Activated T-helper 2 cell treated with anti-CD3 and anti-CD28 coated beads, Interferon-gamma antibody, Interleukin-2, Interleukin-4, amounts not matched to agents 10 μg/mL and 5 μg/mL and 100 μg/mL, durations not matched to agents 14 hours and 24 hours and 36 hours (primary cell): ENCODE results near the gene CD101. TPM values are rescaled to one million over a fixed set of nuclear protein-coding genes. Genes with fewer than 3 reads are reported as not detected.

Source experiments
- DNase-seq: peaks from one replicate; pipeline ENCODE4 v3.0.0; 2021; ENCODE audit warnings: low spot score
- H3K27ac Mint-ChIP-seq: one replicate; pipeline ENCODE4 v1.8.0; 2021; ENCODE audit warnings: mixed read lengths
- H3K27me3 Mint-ChIP-seq: one replicate; pipeline ENCODE4 v1.8.0; 2021; ENCODE audit warnings: low read depth, mixed read lengths
- H3K36me3 Mint-ChIP-seq: one replicate; pipeline ENCODE4 v1.8.0; 2021; ENCODE audit warnings: low read depth, mixed read lengths
- H3K4me1 Mint-ChIP-seq: one replicate; pipeline ENCODE4 v1.8.0; 2021; ENCODE audit warnings: low read depth, mixed read lengths
- H3K4me3 Mint-ChIP-seq: one replicate; pipeline ENCODE4 v1.8.0; 2021; ENCODE audit warnings: low read depth, mild to moderate bottlenecking, moderate library complexity, mixed read lengths
- H3K9me3 Mint-ChIP-seq: one replicate; pipeline ENCODE4 v1.8.0; 2021; ENCODE audit warnings: mixed read lengths
- intact Hi-C: fragments of 100-400 bp; cut with micrococcal nuclease; formaldehyde crosslinking; loops from one replicate; pipeline ENCODE4 v1.15.1; 2023
- total RNA-seq: library from RNA; stranded (reverse); gene quantifications from 2 replicates; pipeline ENCODE4 v1.2.3, GENCODE V29; 2022

CD101 gene
- total RNA-seq, 1 donor from 2014 or later: 0.18 TPM

DNA sequence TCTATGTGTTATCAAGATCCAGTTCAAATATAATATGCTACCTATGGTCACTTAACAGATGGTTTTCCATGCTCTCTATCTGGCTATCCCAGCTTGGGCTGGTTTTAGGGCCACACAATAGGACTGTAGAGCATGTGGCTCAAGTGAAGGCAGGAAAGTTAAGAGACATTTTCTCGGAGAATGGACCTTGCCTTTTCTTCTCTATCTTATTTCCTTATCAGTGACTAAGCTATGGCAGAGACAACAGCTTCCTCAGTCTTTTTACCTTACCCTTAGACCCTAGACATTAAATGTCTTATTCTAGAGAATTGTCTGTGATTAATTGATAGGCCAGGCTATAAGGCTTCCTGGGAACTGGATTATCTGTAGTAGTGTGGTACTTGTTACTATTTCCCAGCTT lies 28.1 kb downstream of the CD101 start:
- DNase-seq: no peak
- no peak overlapping the region for H3K27ac Mint-ChIP-seq

DNA sequence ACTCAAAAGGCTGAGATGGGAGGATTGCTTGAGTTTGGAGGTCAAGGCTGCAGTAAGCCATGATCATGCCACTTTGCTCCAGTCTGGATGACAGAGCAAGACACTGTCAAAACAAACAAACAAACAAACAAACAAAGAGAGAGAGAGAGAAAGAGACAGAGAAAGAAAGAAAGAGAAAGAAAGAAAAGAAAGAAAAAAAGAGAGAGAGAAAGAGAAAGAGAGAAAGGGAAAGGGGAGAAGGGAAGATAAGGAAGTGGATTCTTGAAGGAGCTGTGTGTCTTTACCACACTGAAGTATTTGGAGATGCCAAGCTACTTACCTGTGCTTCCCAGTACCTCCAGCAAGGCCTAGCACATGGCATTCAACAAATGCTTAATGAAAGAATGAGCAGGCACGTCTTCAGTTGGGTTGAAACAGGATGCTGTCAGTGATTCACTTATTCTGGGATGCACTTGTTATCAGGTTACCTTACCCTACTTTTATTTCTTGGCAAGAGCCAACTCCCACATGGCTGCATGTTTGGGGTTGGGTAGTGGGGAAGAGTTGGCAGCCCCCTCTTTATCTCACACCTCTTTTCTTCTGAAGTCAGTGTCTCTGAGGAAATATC lies 28.8 kb downstream of the CD101 start:
- Mint-ChIP-seq H3K9me3 (no peaks in the 10 kb centered on the region), H3K27ac (no peak overlapping the region), H3K27me3 (no peaks in the 10 kb centered on the region), H3K4me3 (no peak overlapping the region), H3K36me3 (peaks cover 3% of the 10 kb centered on the region), H3K4me1 (peaks cover 5% of the 10 kb centered on the region)
- intact Hi-C loops: no loop called here
- DNase-seq: no peak

More for the DNA sequence above, 28.1 kb downstream of the CD101 start:
- Mint-ChIP-seq H3K4me1 (peaks cover 5% of the 10 kb centered on the region), H3K27me3 (no peaks in the 10 kb centered on the region), H3K4me3 (no peak overlapping the region), H3K9me3 (no peaks in the 10 kb centered on the region), H3K36me3 (peaks cover 3% of the 10 kb centered on the region)
- intact Hi-C loops: no loop called here

DNA sequence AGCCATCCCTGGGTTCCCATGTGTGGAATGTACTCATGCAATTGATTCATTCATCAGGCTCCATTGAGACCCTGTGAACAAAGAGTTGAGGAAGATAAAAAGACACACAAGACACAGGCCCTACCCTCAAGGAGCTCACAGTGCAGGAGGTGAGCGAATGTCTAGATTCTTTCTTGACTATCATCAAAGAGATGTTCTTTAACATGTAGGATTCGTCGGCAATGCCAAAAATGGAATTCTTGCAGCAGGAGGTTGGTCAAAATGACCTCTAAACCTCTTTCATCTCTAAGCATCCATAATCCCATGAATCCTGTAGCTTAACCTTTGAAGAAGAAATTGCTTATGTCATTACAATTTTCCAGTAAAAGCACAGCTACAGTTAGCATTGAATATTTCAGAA lies 30.7 kb downstream of the CD101 start:
- Mint-ChIP-seq H3K27me3 (no peaks in the 10 kb centered on the region), H3K4me3 (no peak overlapping the region), H3K4me1 (peaks cover 5% of the 10 kb centered on the region), H3K27ac (no peak overlapping the region), H3K36me3 (peaks cover 3% of the 10 kb centered on the region), H3K9me3 (no peaks in the 10 kb centered on the region)
- intact Hi-C loops: no loop called here
- no peak for DNase-seq

DNA sequence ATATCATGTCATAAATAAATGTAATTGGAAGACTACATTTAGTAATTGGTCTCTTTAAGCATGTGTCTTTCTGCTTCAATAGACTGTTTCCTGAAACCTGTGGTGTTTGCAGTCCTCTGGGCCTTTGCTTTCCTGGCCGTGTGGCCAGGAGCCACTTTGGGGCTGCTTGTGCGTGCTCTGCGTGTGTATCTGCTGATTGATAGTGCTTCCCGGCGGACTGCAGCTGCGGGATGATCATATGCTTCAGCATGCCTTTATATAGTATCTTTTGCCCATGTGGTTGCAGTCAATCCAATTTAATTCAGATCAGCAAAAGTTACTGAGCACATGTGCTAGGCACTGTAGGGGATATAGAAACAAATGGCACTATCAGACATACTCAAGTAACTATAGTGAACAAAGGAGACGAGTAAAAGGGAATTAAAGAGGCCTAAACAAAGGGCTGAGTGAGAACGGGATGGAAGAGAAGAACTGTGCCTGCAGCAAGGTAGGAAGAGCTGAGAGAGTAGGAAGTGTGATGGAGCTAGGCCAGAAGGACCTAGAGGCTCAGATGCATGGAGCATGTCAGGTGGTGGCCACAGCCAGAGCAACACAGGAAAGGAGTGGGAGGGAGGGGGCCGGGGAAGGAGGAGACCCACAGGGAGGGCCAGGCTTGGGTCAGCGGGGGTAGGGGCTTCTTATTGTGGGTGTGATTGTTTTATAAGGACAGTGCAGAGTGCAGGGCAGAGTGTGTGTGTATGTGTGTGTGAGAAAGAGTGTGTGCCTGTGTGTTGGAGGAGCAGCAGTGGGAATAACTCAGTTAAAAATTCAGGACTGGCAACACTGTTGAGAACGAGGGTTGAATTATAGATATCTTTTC lies 31.4 kb downstream of the CD101 start:
- intact Hi-C loops: no loop called here
- H3K4me1 Mint-ChIP-seq: peaks cover 5% of the 10 kb centered on the region
- no peak overlapping the region for H3K27ac Mint-ChIP-seq
- H3K27me3 Mint-ChIP-seq: no peaks in the 10 kb centered on the region
- no peak overlapping the region for H3K4me3 Mint-ChIP-seq
- no peak for DNase-seq
- peaks cover 3% of the 10 kb centered on the region for H3K36me3 Mint-ChIP-seq
- no peaks in the 10 kb centered on the region for H3K9me3 Mint-ChIP-seq

DNA sequence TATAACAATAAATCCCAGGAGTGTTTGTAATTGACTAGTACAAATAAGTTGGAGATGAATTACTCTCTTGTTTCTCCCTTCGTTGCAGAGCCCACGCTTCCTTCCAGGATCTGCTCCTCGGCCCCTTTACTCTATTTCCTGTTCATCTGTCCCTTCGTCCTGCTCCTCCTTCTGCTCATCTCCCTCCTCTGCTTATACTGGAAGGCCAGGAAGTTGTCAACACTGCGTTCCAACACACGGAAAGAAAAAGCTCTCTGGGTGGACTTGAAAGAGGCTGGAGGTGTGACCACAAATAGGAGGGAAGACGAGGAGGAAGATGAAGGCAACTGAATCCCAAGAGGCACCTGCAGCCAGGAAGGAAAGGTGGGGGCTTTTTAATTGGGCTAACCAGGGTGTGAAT lies 32.2 kb downstream of the CD101 start:
- H3K27me3 Mint-ChIP-seq: no peaks in the 10 kb centered on the region
- peaks cover 6% of the 10 kb centered on the region for H3K4me1 Mint-ChIP-seq
- no peaks in the 10 kb centered on the region for H3K9me3 Mint-ChIP-seq
- DNase-seq: no peak
- peaks cover 3% of the 10 kb centered on the region for H3K36me3 Mint-ChIP-seq
- H3K27ac Mint-ChIP-seq: no peak overlapping the region
- intact Hi-C loops: no loop called here
- H3K4me3 Mint-ChIP-seq: no peak overlapping the region

DNA sequence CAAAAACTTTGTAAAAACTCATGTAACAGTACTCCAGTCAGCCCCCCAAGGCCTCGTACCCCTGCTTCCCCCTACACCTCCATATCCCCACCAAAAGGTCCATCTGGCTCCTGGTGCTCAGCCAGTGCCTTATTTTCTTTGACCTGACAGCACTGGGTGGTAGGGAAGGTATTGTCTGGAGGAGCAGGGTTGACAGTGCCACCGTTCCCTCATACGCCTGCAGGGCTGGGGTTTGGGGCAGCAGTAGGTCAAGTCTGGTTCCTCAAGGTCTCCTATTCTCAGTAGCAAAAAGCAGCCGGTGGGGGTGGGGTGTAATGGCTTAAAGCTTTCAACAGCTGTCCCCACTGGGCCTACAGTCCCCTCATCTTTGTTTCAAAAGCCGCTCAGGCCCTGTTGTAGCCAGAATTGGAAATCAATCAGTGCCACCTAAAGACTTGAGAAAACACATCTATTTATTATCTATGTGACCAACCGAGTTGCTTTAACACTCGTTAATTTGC lies 33.3 kb downstream of the CD101 start:
- peaks cover 3% of the 10 kb centered on the region for H3K36me3 Mint-ChIP-seq
- no peaks in the 10 kb centered on the region for H3K27me3 Mint-ChIP-seq
- peaks cover 4% of the 10 kb centered on the region for H3K4me1 Mint-ChIP-seq
- H3K9me3 Mint-ChIP-seq: no peaks in the 10 kb centered on the region
- no peak for DNase-seq
- H3K4me3 Mint-ChIP-seq: no peak overlapping the region
- H3K27ac Mint-ChIP-seq: no peak overlapping the region
- intact Hi-C loops: no loop called here

DNA sequence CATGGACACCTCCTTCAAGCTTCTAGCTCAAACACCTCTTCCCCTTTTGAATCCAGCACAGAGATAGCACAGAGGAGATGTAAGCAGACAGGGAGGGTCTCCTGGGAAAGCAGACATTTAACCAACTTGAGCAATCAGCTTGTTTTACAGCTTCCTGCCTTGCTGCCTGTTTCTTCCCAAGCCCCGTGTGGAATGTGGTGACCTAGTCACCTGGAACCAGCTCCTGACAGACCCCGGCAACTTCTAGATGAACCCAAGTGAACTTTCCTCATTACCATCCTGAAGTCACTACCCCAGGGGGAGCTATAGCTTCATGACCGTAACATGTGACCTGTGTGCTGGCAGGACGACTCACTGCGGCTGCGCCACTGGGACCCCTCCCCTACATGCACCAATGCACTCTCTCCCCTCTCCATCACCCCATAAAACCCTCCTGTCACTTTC lies 34.5 kb downstream of the CD101 start:
- H3K36me3 Mint-ChIP-seq: peaks cover 3% of the 10 kb centered on the region
- H3K4me1 Mint-ChIP-seq: peaks cover 1% of the 10 kb centered on the region
- no peak overlapping the region for H3K27ac Mint-ChIP-seq
- H3K9me3 Mint-ChIP-seq: no peaks in the 10 kb centered on the region
- intact Hi-C loops: no loop called here
- no peaks in the 10 kb centered on the region for H3K27me3 Mint-ChIP-seq
- no peak overlapping the region for H3K4me3 Mint-ChIP-seq
- DNase-seq: no peak

DNA sequence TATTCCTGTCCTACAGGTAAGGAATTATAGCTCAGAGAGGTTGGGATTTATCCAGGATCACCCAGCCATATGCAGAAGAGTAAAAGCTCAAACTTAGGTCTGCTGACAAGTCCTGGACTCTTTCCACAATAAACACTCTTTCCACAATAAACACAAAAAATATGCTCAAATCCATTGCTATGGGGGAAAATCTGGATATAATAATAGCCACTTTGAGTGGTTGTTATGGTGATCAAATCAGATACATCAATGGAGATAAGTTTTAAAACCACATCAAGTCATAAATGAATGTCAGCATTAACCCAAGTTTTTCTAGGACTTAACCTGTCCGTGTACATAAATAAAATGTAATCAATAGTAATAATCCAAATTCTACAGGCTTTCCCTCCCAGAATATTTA lies 36.2 kb downstream of the CD101 start:
- intact Hi-C loops: no loop called here
- no peaks in the 10 kb centered on the region for H3K27me3 Mint-ChIP-seq
- peaks cover 3% of the 10 kb centered on the region for H3K9me3 Mint-ChIP-seq
- H3K4me3 Mint-ChIP-seq: no peak overlapping the region
- no peak overlapping the region for H3K27ac Mint-ChIP-seq
- peaks cover 1% of the 10 kb centered on the region for H3K4me1 Mint-ChIP-seq
- peaks cover 4% of the 10 kb centered on the region for H3K36me3 Mint-ChIP-seq
- no peak for DNase-seq

DNA sequence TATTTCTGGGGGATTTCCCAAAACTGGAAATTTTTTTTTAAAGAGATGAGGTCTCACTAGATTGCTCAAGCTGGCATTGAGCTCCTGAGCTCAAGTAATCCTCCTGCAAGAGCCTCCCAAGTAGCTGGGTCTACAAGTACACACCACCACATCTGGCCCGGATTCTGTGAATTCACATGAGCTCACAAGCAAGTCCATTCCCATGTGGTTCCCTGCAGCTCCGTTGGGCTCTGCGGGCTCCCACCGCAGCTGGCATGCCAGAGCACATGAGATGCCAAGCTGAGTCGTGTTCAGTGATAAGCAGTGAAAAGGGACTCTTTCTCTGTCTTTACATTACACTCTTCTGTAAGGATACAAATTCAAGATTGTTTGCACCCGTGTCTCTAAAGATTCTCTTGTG lies 36.7 kb downstream of the CD101 start:
- H3K27ac Mint-ChIP-seq: no peak overlapping the region
- intact Hi-C loops: no loop called here
- H3K4me1 Mint-ChIP-seq: peaks cover 1% of the 10 kb centered on the region
- H3K27me3 Mint-ChIP-seq: no peaks in the 10 kb centered on the region
- no peak overlapping the region for H3K4me3 Mint-ChIP-seq
- no peak for DNase-seq
- H3K36me3 Mint-ChIP-seq: peaks cover 8% of the 10 kb centered on the region
- peaks cover 7% of the 10 kb centered on the region for H3K9me3 Mint-ChIP-seq

DNA sequence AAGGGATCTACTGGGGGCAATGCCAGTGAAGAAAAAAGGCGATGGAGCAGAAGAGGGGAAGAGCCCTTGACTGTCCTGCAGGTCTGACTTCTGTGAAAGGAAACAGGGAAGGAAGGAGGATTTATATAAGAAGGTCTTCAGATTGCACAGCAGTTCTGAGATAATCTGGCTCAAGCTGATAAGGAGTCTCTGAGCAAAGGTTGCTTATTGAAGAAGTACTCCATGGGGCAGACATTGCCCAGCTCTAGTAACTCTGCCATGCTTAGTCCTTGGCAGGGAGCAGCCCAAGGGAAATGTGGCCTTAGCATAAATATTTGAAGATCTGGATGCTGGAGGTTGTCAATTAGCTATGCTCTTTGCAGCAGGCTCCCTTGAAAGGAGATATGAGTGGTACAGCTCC lies 42.7 kb downstream of the CD101 start:
- no peak for DNase-seq
- no peak overlapping the region for H3K4me3 Mint-ChIP-seq
- no peak overlapping the region for H3K27ac Mint-ChIP-seq
- intact Hi-C loops: no loop called here
- peaks cover 25% of the 10 kb centered on the region for H3K36me3 Mint-ChIP-seq
- H3K27me3 Mint-ChIP-seq: no peaks in the 10 kb centered on the region
- H3K9me3 Mint-ChIP-seq: peaks cover 15% of the 10 kb centered on the region
- peaks cover 14% of the 10 kb centered on the region for H3K4me1 Mint-ChIP-seq

DNA sequence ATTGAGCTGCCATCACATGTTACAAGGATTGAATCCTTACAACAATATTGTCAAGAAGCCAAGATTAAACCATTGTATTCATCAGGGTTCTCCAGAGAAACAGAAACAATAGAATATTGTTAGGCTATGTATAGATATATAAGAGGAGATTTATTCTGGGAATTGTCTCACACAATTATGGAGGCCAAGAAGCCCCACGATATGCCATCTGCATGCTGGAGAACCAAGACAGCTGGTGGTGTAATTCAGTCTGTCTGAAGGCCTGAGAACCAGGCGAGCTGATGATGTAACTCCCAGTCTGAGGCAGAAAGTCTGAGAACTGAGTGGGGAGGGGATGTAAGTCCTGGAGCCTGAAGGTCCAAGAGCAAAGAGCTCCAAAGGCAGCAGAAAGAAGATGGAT lies 44.1 kb downstream of the CD101 start:
- Mint-ChIP-seq H3K4me3 (no peak overlapping the region), H3K27me3 (no peaks in the 10 kb centered on the region), H3K4me1 (peaks cover 21% of the 10 kb centered on the region), H3K36me3 (peaks cover 33% of the 10 kb centered on the region), H3K27ac (no peak overlapping the region), H3K9me3 (peaks cover 15% of the 10 kb centered on the region)
- intact Hi-C loops: no loop called here
- DNase-seq: no peak

DNA sequence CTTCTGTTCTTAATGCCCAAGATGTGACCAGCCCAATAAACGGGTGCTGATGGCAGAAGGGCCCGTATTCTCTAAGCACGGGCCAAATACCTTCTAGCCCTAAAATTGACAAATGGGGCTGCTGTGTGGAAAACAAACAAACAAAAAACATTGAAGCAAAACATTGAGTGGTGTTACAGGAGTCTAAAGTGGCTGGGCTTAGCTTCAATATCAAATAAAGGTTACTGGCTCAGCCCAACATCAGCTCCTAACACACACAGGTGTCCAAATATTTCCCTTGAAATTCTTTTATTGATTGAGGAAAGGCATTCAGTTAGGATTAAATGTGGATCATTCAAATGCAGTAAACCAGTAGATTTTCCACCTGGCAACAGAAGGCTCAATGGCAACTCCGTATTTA lies 45.2 kb downstream of the CD101 start:
- no peaks in the 10 kb centered on the region for H3K27me3 Mint-ChIP-seq
- intact Hi-C loops: no loop called here
- H3K36me3 Mint-ChIP-seq: peaks cover 30% of the 10 kb centered on the region
- DNase-seq: no peak
- peaks cover 12% of the 10 kb centered on the region for H3K9me3 Mint-ChIP-seq
- no peak overlapping the region for H3K4me3 Mint-ChIP-seq
- H3K27ac Mint-ChIP-seq: no peak overlapping the region
- peaks cover 29% of the 10 kb centered on the region for H3K4me1 Mint-ChIP-seq

DNA sequence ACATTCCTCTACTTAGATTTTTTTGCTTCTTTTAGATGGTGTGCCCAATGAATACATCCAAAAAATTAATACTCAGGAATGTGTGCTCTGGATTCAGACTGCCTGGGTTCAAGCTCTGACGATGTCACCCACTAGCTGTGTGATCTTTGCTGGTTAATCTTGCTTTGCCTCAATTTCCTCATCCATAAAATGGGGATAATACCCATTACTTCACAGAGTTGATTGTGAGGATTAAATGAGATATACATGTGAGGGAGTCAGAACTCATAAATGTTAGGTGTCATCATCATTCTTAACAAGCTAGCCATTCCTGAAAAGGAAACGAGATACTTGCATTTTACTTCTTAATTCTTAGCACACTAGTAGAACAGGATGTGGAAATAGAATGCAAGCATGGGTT lies 45.7 kb downstream of the CD101 start:
- intact Hi-C loops: no loop called here
- no peak overlapping the region for H3K27ac Mint-ChIP-seq
- no peak overlapping the region for H3K4me3 Mint-ChIP-seq
- peaks cover 30% of the 10 kb centered on the region for H3K36me3 Mint-ChIP-seq
- peaks cover 33% of the 10 kb centered on the region for H3K4me1 Mint-ChIP-seq
- DNase-seq: no peak
- H3K9me3 Mint-ChIP-seq: peaks cover 12% of the 10 kb centered on the region
- no peaks in the 10 kb centered on the region for H3K27me3 Mint-ChIP-seq
